OCI-LY1 (cell line): ENCODE data around the gene ANKRD40CL.

Source experiments
- H2AFZ ChIP-seq: fragments of 200-600 bp; sonication (generic), shearing (Covaris generic); 2 replicates; pipeline ENCODE4 v1.6.0; 2014; ENCODE audit warnings: antibody characterized with exemption, mild to moderate bottlenecking, low read length
- H3F3A ChIP-seq: fragments of 200-600 bp; sonication (generic), shearing (Covaris generic); 2 replicates; pipeline ENCODE4 v1.6.0; 2014; ENCODE audit warnings: mild to moderate bottlenecking, antibody characterized with exemption, low read length, moderate library complexity; ENCODE audit not compliant: insufficient read depth
- H3K27ac ChIP-seq: fragments of 200-600 bp; sonication (generic); 2 replicates; pipeline ENCODE4 v1.5.1; 2014; ENCODE audit warnings: low read length, mixed run types, mild to moderate bottlenecking, low read depth; ENCODE audit not compliant: poor library complexity, severe bottlenecking
- H3K27me3 ChIP-seq: fragments of 200-600 bp; sonication (generic); 2 replicates; pipeline ENCODE4 v1.6.0; 2014; ENCODE audit warnings: antibody characterized with exemption, mild to moderate bottlenecking, low read length, moderate library complexity; ENCODE audit not compliant: insufficient read depth
- H3K36me3 ChIP-seq: fragments of 200-600 bp; sonication (generic); 2 replicates; pipeline ENCODE4 v1.6.1; 2014; ENCODE audit warnings: mild to moderate bottlenecking, antibody characterized with exemption, low read length, moderate library complexity, mixed read lengths; ENCODE audit not compliant: insufficient read depth
- H3K4me1 ChIP-seq: fragments of 200-600 bp; sonication (generic); 2 replicates; pipeline ENCODE4 v1.5.1; 2014; ENCODE audit warnings: mild to moderate bottlenecking, low read length, moderate library complexity; ENCODE audit not compliant: insufficient read depth, severe bottlenecking
- H3K4me2 ChIP-seq: fragments of 200-600 bp; sonication (generic), shearing (Covaris generic); 2 replicates; pipeline ENCODE4 v1.6.1; 2014; ENCODE audit warnings: low read length
- H3K4me3 ChIP-seq: fragments of 200-600 bp; sonication (generic); 2 replicates; pipeline ENCODE4 v1.5.1; 2014; ENCODE audit warnings: low read length, low read depth, mild to moderate bottlenecking, mixed read lengths; ENCODE audit not compliant: poor library complexity, severe bottlenecking
- H3K79me2 ChIP-seq: fragments of 200-600 bp; shearing (Covaris generic); 2 replicates; pipeline ENCODE4 v1.6.1; 2016; ENCODE audit warnings: mixed run types, low read length, mixed read lengths; ENCODE audit not compliant: insufficient read depth
- H3K9ac ChIP-seq: fragments of 200-600 bp; sonication (generic), shearing (Covaris generic); 2 replicates; pipeline ENCODE4 v1.6.1; 2014; ENCODE audit warnings: mild to moderate bottlenecking, low read length, mixed read lengths
- H3K9me2 ChIP-seq: fragments of 200-600 bp; sonication (generic), shearing (Covaris generic); 2 replicates; pipeline ENCODE4 v1.6.1; 2014; ENCODE audit warnings: low read depth, mild to moderate bottlenecking, low read length, mixed read lengths
- H3K9me3 ChIP-seq: fragments of 200-600 bp; shearing (Covaris generic); 2 replicates; pipeline ENCODE4 v1.6.1; 2014; ENCODE audit warnings: low read length, mixed read lengths
- H4K20me1 ChIP-seq: fragments of 200-600 bp; sonication (generic), shearing (Covaris generic); 2 replicates; pipeline ENCODE4 v1.6.0; 2016; ENCODE audit warnings: mild to moderate bottlenecking, low read length; ENCODE audit not compliant: insufficient read depth
- CTCF ChIP-seq: fragments of 200-600 bp; sonication (generic), shearing (Covaris generic); IDR thresholded peaks from 2 replicates; pipeline ENCODE4 v1.5.1; 2017; ENCODE audit warnings: mild to moderate bottlenecking, antibody characterized with exemption, low read length, moderate library complexity, mixed read lengths
- EZH2 ChIP-seq: fragments of 200-600 bp; sonication (generic), shearing (Covaris generic); IDR thresholded peaks from 2 replicates; pipeline ENCODE4 v1.8.0; 2017; ENCODE audit warnings: borderline replicate concordance, mixed run types, mild to moderate bottlenecking, antibody characterized with exemption, low read length, moderate library complexity, mixed read lengths

Gene ANKRD40CL

GRCh38 chr17:50798424-50799288, 31.3 kb upstream of the ANKRD40CL start:
- no peaks in the 10 kb centered on the region for H3K4me1 ChIP-seq
- no peak overlapping the region for H3K4me3 ChIP-seq
- no peaks in the 10 kb centered on the region for H4K20me1 ChIP-seq
- peaks cover 4% of the 10 kb centered on the region; the same call in 1 of the 2 replicates for H3K27me3 ChIP-seq
- no peaks in the 10 kb centered on the region for H3F3A ChIP-seq
- no peak overlapping the region for H2AFZ ChIP-seq
- H3K9ac ChIP-seq, result no peak overlapping the region
- no peaks in the 10 kb centered on the region for H3K79me2 ChIP-seq
- H3K9me2 ChIP-seq, result no peaks in the 10 kb centered on the region
- H3K4me2 ChIP-seq, result no peak overlapping the region
- no peaks in the 10 kb centered on the region for H3K36me3 ChIP-seq
- H3K9me3 ChIP-seq, result no peaks in the 10 kb centered on the region
- H3K27ac ChIP-seq, result no peak overlapping the region
- no peak for TF ChIP-seq EZH2
- TF ChIP-seq CTCF, result no peak

- H4K20me1 ChIP-seq, result no peaks in the 10 kb centered on the region
- TF ChIP-seq EZH2, result no peak
- TF ChIP-seq CTCF, result no peak
- H3K9me2 ChIP-seq, result no peaks in the 10 kb centered on the region
- H3K79me2 ChIP-seq, result no peaks in the 10 kb centered on the region
- no peaks in the 10 kb centered on the region for H3K4me1 ChIP-seq
- no peak overlapping the region for H3K4me2 ChIP-seq
- no peak overlapping the region for H3K27ac ChIP-seq
- no peak overlapping the region for H3K4me3 ChIP-seq
- peaks cover 4% of the 10 kb centered on the region; the same call in 1 of the 2 replicates for H3K27me3 ChIP-seq
- H3K9ac ChIP-seq, result no peak overlapping the region
- no peaks in the 10 kb centered on the region for H3F3A ChIP-seq
- H2AFZ ChIP-seq, result no peak overlapping the region
- no peaks in the 10 kb centered on the region for H3K9me3 ChIP-seq
- H3K36me3 ChIP-seq, result no peaks in the 10 kb centered on the region
Observed at GRCh38 chr17:50797135-50797810, 30.0 kb upstream of the ANKRD40CL start.

- Histone ChIP-seq H3K79me2 (no peaks in the 10 kb centered on the region), H3K4me3 (no peak overlapping the region), H3K9me2 (no peaks in the 10 kb centered on the region), H3K4me2 (no peak overlapping the region), H3K4me1 (no peaks in the 10 kb centered on the region), H3K36me3 (no peaks in the 10 kb centered on the region), H3K27ac (no peak overlapping the region), H2AFZ (no peak overlapping the region), H3K9ac (no peak overlapping the region), H3K9me3 (no peaks in the 10 kb centered on the region), H4K20me1 (no peaks in the 10 kb centered on the region), H3K27me3 (peaks cover 3% of the 10 kb centered on the region; the same call in 1 of the 2 replicates), H3F3A (no peaks in the 10 kb centered on the region)
- no peak for TF ChIP-seq CTCF
- no peak for TF ChIP-seq EZH2
Observed at GRCh38 chr17:50794361-50794760, 27.0 kb upstream of the ANKRD40CL start.
